LHCN-M2 (cell line): Measurements from ENCODE around the gene TRMT112. TPM values are rescaled to one million over a fixed set of nuclear protein-coding genes. Genes with fewer than 3 reads are reported as not detected.
"Not testable (repeated sequence)": the region's sequence is repeated elsewhere in the genome, so short reads cannot be mapped to it uniquely, and the experiment has no call there.

Experiments
- DNase-seq: peaks from one replicate; pipeline ENCODE4 v3.0.0-alpha.2; 2012; ENCODE audit warnings: low read depth
- total RNA-seq: library from RNA; depleted of rRNA; stranded (reverse); fragments of >200 nt; gene quantifications from 2 replicates; pipeline ENCODE4 v1.2.3, GENCODE V29; 2014

Gene TRMT112
- total RNA-seq, 1 experiment from 2014 or later: 261 TPM

GRCh38 chr11:64313491-64314145, 3.7 kb downstream of the TRMT112 start:
- DNase-seq: peak; percentile 54

- no peak for DNase-seq
These were observed 4.4 kb downstream of the TRMT112 start for GRCh38 chr11:64312947-64313346.

DNA sequence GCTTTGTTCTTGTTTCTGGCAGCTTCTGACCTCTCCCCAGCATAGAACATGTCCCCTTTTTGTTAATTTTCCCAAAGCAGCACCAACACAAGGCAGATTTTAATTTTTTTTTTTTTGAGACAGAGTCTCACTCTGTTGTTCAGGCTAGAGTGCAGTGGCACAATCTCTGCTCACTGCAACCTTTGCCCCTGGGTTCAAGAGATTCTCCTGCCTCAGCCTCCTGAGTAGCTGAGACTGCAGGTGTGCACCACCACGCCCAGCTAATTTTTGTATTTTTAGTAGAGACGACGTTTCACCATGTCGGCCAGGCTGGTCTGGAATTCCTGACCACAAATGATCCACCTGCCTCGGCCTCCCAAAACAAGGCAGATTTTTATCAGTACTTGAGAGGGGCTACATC, 9.6 kb downstream of the TRMT112 start:
- not testable (repeated sequence) for DNase-seq

GRCh38 chr11:64306876-64307622, 10.3 kb downstream of the TRMT112 start:
- DNase-seq: peak; percentile 35

- DNase-seq: no peak
These were observed 10.8 kb downstream of the TRMT112 start for GRCh38 chr11:64306563-64306875.

DNA sequence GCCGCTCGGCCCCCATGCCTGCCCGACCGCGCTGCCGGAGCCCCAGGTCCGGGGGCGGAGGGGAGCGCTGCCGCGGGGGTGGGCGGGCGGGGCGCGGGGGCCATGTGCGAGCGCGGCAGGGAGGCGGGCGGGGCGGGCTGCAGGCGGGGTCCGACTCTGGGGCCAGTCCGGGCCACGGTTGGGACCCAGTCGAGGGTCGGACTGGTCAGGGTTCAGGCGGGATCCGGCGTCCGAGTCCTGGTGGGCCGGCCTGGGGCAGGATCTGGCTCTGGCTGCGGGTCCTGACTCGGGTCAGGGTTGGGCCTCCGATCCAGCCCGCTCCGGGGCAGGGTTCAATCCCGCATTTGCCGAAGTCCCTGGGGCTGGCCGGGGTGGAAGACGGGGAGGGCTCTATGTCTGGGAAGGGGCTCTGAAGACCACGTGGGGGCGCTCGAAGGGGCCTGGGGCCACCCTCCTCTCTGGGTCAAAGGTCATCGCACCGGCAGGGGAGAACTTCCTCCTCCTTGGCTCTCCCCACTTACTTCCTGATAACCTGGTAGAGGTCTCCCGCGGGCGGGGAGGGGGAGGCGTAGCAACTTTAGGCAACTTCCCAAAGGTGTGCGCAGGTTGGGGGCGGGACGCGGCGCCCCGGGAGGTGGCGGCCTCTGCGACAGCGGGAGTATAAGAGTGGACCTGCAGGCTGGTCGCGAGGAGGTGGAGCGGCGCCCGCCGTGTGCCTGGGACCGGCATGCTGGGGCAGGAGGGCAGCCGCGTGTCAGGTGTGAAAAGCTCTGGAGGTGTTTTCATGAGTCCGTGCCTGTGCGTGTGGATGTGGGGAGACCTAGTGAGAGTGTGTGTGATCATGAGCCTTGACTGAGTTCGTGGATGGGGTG, 11.4 kb downstream of the TRMT112 start:
- peak; percentile 63 for DNase-seq

DNA sequence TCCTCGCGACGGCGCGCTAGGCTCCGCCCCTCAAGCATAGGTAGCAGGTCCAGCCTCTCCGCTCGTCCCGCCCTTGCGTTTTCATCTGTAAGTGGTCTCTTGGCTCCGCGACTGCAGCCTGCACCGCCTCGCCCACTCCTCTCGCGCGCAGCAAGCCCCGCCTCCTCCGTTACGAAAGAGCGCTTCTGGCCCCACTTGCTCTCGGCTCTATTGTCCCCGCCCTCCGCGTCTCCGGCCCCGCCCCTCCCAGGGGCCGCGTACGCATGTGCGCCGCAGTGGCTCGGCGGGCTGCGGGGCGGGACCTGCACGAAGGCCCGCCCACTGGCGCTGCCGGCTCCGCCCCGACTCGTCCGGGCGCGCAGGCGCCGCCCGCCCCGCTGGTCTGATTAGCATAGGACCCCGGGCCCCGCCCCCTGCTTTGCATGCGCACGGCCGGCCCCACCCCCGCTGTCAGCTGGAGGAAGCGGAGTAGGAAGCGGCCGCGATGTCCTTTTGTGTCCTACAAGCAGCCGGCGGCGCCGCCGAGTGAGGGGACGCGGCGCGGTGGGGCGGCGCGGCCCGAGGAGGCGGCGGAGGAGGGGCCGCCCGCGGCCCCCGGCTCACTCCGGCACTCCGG, 12.2 kb downstream of the TRMT112 start, which contains the start of gene ESRRA:
ESRRA (plus strand) TSS at position 450 of the 616 bp plus-strand sequence. CDS start 1,656 bp downstream, outside the sequence.
- peak; percentile 94 for DNase-seq

DNA sequence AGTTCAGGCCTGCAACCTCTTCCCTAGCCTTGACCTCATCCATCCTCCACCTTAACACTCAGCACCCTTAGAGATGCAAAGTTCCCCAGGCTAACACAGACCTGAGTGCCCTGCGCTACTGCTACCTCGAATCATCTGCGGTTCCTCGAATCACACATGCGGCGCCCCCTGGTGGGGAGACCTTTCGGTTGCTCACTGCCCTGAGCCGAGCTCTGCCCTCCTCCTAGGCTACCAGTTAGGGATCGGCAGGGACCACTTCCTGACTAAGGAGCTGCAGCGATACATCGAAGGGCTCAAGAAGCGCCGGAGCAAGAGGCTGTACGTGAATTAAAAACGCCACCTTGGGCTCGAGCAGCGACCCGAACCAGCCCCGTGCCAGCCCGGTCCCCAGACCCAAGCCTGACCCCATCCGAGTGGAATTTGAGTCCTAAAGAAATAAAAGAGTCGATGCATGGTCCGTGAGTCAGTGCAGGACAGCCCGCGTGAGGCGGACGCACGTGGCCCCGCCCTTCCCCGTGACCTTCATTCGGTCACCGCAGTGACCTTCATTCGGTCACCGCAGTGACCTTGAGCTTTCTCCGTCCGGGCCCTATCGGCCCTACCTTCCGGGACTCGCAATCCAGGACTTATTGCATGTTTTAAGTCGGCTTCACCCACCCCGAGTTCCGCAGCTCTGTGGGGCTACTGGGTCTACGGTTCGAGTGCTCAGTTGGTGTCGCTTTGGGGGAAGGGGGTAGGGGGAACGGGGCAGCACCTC, 12.9 kb downstream of the TRMT112 start:
- peak; percentile 89 for DNase-seq

GRCh38 chr11:64304032-64304315, 13.4 kb downstream of the TRMT112 start:
- no peak for DNase-seq

DNA sequence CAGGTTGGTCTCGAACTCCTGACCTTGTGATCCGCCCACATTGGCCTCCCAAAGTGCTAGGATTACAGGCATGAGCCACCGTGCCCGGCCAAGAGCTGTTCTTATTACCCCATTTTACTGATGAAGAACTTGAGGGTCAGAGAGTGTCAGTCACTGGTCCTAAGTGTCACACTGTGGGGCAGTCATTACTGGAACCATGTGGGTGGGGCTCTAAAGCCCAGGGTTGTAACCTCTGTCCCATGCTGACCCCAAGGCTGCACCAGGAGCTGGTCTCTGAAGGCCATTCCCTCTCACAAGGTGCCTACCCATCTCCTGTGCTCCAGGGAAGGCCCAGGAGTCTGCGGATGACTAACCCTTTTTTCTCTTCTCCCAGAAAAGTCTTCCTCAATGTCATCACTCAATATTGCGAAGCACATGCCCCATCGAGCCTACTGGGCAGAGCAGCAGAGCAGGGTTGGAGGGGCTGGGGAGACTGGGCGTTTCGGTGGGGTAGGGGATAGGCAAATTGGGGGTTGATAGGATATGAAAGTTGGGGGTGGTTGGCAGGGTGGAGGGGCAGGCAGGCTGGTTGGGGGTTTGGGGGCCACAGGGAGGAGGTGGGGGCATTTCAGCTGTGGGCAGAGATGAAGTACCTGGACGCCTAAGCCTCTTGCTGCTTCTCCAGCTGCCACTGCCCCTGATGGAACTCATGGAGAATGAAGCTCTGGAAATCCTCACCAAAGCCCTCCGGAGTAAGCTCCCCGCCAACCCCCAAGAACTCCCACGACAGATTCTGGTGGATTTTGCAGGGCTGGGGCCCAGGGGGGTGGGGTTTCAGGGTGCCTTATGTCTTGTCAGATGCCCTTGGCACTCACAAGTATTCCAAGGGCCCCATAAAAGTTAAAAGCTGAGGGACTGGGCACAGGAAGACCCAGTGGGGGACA, 14.0 kb downstream of the TRMT112 start:
- DNase-seq: no peak

DNA sequence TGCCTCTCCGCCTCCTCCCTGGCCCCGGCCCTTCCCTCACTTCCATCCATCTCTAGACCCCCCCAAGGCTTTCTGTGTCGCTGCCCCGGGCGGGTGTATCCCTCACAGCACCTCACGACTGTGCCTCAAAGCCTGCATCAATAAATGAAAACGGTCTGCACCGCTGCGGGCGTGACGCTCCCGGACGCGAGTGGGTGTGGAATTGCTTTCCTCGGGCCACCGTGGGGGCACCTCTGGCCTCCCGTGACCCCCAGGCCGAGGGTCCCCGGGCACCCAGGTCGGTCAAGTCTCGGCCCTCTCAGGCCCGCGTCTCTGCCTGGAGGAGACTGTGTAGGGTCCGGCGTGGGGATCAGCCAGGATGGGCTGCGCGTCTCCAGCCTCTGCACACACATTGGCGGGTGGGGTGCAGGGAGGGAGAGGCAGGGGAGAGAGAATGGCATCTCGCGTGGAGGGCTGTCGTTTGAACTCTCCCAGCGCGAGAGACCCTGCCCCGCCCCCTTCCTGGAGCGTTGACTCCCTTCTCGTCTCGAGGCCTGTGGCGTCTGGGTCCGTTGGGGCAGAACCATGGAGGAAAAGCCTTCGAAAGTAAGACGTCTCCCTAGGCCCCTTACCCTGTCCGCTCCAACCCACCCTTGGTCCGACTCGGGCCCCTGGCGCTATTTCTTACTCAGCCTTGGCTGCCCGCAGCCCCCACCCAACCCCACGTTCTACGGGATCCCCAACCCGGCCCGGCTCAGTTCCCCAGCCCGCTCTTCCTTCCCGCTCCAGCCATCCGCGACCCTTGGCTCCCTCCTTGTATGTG, 17.3 kb downstream of the TRMT112 start, which contains the start of gene CATSPERZ:
CATSPERZ (plus strand) TSS at position 512 of the 802 bp plus-strand sequence; CDS start at position 565, 53 bp downstream.
- DNase-seq: no peak

DNA sequence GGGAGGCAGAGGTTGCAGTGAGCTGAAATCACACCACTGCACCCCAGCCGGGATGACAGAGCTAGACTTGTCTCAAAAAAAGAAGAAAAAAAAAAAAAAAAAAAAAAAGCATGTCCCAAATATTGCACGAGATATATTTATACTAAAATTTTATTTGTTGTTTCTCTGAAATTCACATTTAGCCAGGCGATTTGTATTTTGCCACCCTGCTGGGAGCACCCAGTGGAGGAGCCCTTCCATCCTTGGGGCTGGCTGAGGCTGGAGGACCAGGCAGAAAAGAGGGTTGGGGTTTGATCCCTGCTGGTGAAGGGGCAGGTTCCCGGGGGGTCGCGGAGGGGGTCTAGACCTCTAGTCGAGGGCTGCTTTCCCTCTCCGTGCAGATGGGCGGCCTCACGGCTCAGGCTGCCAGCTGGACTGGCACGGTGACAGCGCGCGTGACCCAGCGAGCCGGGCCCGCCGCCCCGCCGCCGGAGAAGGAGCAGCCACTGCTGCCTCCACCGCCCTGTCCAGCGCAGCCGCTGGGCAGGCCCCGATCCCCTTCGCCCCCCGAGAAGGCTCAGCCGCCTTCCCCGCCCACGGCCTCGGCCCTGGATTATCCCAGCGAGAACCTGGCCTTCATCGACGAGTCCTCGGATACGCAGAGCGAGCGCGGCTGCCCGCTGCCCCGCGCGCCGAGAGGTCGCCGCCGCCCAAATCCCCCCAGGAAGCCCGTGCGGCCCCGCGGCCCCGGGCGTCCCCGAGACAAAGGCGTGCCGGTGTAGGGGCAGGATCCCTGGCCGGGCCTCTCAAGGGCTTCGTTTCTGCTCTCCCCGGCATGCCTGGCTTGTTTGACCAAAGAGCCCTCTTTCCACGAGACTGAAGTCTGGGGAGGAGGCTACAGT, 18.2 kb downstream of the TRMT112 start:
- DNase-seq: no peak

DNA sequence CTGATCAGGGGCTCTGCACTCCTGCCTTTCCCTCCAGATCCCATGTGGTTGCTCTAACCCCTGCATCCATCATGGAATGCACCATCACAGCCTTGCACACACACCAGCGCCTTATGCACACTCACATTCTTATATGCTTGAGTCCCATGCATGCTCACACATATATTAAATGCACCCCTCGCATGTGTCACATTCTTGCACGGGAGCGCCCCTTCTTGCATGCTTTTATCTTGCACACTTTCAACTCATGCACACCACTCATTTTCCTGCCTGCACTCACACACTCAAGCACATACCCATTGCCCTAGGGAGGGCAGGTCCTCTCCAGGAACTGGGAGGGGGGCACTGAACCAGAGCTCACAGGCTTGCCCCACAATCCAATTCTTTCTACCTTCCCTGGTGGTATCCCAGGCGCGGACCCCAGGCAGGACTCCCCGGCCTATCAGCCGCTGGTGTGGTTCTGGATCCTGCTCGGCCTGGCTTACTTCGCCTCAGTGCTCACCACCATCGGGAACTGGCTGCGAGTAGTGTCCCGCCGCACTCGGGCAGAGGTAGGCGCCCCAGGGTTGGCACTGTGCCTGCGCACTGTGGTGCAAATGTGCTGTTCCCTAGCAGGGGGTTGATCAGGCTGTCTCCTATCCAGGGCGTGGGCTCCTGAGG, 19.5 kb downstream of the TRMT112 start:
- DNase-seq: no peak

GRCh38 chr11:64296830-64297698, 20.3 kb downstream of the TRMT112 start:
- no peak for DNase-seq

DNA sequence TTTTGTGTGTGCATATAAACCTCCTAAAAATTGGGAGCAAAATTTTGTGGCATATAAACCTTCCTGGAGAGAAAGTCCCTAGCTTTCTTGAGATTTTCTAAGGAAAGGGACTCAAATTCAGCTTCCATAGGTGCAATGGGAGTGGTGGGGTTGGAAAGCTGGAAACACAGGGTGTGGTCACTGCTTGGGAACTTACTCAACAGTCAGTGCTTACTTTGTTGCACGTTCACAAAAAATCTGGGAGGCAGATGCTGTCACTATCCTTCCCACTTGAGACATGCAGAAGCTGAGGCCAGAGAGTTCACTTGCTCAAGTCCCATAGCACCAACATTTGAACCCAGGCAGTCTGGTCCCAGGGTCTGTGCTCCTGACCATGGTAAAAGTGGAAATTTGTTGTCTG, 21.1 kb downstream of the TRMT112 start:
- DNase-seq: no peak

- no peak for DNase-seq
These were observed 21.6 kb downstream of the TRMT112 start for GRCh38 chr11:64295760-64296159.

- DNase-seq: no peak
These were observed 22.6 kb downstream of the TRMT112 start for GRCh38 chr11:64294774-64295173.
